Loucy (cell line): ENCODE measurements around the gene FSTL3.
"Not testable (repeated sequence)": the region's sequence is repeated elsewhere in the genome, so short reads cannot be mapped to it uniquely, and the experiment has no call there.

ENCODE experiments used
- EZH2phosphoT487 ChIP-seq: fragments of 200-600 bp; IDR thresholded peaks from 2 replicates; pipeline ENCODE4 v1.6.1; 2018; ENCODE audit warnings: antibody characterized with exemption, mild to moderate bottlenecking, moderate library complexity, borderline replicate concordance
- TF ChIP-seq, protein P1 (sequence below): fragments of 200-600 bp; sonication (generic); conservative IDR thresholded peaks from 2 replicates; pipeline ENCODE4 v1.5.1; 2014; ENCODE audit warnings: mild to moderate bottlenecking, antibody characterized with exemption, low read length

DNA sequence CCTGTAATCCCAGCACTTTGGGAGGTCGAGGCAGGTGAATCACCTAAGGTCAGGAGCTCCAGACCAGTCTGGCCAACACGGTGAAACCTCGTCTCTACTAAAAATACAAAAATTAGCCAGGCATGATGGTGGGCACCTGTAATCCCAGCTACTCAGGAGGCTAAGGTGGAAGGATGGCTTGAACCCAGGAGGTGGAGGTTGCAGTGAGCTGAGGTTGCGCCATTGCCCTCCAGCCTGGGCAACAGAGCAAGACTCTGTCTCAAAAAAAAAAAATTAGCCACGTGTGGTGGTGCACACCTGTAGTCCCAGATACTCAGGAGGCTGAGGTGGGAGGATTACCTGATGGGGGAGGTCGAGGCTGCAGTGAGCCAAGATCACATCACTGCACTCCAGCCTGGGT lies 26.7 kb downstream of the FSTL3 start:
- TF ChIP-seq, protein P1, sequence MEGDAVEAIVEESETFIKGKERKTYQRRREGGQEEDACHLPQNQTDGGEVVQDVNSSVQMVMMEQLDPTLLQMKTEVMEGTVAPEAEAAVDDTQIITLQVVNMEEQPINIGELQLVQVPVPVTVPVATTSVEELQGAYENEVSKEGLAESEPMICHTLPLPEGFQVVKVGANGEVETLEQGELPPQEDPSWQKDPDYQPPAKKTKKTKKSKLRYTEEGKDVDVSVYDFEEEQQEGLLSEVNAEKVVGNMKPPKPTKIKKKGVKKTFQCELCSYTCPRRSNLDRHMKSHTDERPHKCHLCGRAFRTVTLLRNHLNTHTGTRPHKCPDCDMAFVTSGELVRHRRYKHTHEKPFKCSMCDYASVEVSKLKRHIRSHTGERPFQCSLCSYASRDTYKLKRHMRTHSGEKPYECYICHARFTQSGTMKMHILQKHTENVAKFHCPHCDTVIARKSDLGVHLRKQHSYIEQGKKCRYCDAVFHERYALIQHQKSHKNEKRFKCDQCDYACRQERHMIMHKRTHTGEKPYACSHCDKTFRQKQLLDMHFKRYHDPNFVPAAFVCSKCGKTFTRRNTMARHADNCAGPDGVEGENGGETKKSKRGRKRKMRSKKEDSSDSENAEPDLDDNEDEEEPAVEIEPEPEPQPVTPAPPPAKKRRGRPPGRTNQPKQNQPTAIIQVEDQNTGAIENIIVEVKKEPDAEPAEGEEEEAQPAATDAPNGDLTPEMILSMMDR: not testable (repeated sequence)
- TF ChIP-seq EZH2phosphoT487: not testable (repeated sequence)
